Neural cell (in vitro differentiated cells): ENCODE data around the gene APOOL. TPM values are rescaled to one million over a fixed set of nuclear protein-coding genes. Genes with fewer than 3 reads are reported as not detected.

Experiments
- H2AFZ ChIP-seq: fragments of 200-600, 300-800 bp; sonication (generic), shearing (Covaris generic); 2 replicates; pipeline ENCODE4 v1.6.0; 2014; ENCODE audit warnings: low read depth, mild to moderate bottlenecking, antibody characterized with exemption, low read length, moderate library complexity
- H3F3A ChIP-seq: fragments of 200-600 bp; shearing (Covaris generic); 2 replicates; pipeline ENCODE4 v1.6.1; 2016; ENCODE audit warnings: mild to moderate bottlenecking, moderate library complexity, mixed read lengths, antibody characterized with exemption, low read length; ENCODE audit not compliant: insufficient read depth, poor library complexity, severe bottlenecking
- H3K27ac ChIP-seq: fragments of 200-600, 300-800 bp; sonication (generic), shearing (Covaris generic); 2 replicates; pipeline ENCODE4 v1.5.1; 2014; ENCODE audit warnings: mild to moderate bottlenecking, low read length, moderate library complexity
- H3K27me3 ChIP-seq: fragments of 300-800, 200-600 bp; sonication (generic), shearing (Covaris generic); 2 replicates; pipeline ENCODE4 v1.6.0; 2014; ENCODE audit warnings: mild to moderate bottlenecking, low read depth, low read length, moderate library complexity; ENCODE audit not compliant: insufficient read depth
- H3K36me3 ChIP-seq: fragments of 300-800, 200-600 bp; sonication (generic), shearing (Covaris generic); 2 replicates; pipeline ENCODE4 v1.5.1; 2014; ENCODE audit warnings: mild to moderate bottlenecking, antibody characterized with exemption, low read length, moderate library complexity; ENCODE audit not compliant: insufficient read depth
- H3K4me2 ChIP-seq: fragments of 300-800, 200-600 bp; sonication (generic), shearing (Covaris generic); 2 replicates; pipeline ENCODE4 v1.6.0; 2014; ENCODE audit warnings: mild to moderate bottlenecking, low read length
- H3K4me3 ChIP-seq: fragments of 300-800, 200-600 bp; sonication (generic), shearing (Covaris generic); 2 replicates; pipeline ENCODE4 v1.5.1; 2014; ENCODE audit warnings: mild to moderate bottlenecking, low read length, moderate library complexity
- H3K79me2 ChIP-seq: fragments of 200-600 bp; shearing (Covaris generic); replicated peaks from 2 replicates; pipeline ENCODE4 v1.6.0; 2014; ENCODE audit warnings: mild to moderate bottlenecking, low read length, moderate library complexity; ENCODE audit not compliant: insufficient read depth
- H3K9ac ChIP-seq: fragments of 300-800, 200-600 bp; sonication (generic), shearing (Covaris generic); 2 replicates; pipeline ENCODE4 v1.6.1; 2016; ENCODE audit warnings: mild to moderate bottlenecking, low read length, mixed read lengths
- H3K9me2 ChIP-seq: fragments of 200-600 bp; shearing (Covaris generic); 2 replicates; pipeline ENCODE4 v1.6.1; 2016; ENCODE audit warnings: mild to moderate bottlenecking, low read length, mixed read lengths; ENCODE audit not compliant: insufficient read depth
- H3K9me3 ChIP-seq: fragments of 200-600, 300-800 bp; sonication (generic), shearing (Covaris generic); 2 replicates; pipeline ENCODE4 v1.6.1; 2016; ENCODE audit warnings: mild to moderate bottlenecking, mixed run types, low read length, moderate library complexity, mixed read lengths
- H4K20me1 ChIP-seq: fragments of 200-600 bp; shearing (Covaris generic); 2 replicates; pipeline ENCODE4 v1.6.1; 2016; ENCODE audit warnings: mild to moderate bottlenecking, mixed run types; ENCODE audit not compliant: insufficient read depth
- EP300 ChIP-seq: fragments of 450-650 bp; conservative IDR thresholded peaks from 2 replicates; pipeline ENCODE4 v1.6.1; 2014; ENCODE audit warnings: antibody characterized with exemption, mild to moderate bottlenecking, moderate library complexity; ENCODE audit not compliant: poor library complexity, severe bottlenecking
- EZH2 ChIP-seq: fragments of 200-600, 300-800 bp; shearing (Covaris generic), sonication (generic); IDR thresholded peaks from 2 replicates; pipeline ENCODE4 v1.6.1; 2014; ENCODE audit warnings: antibody characterized with exemption, low read length, borderline replicate concordance, mild to moderate bottlenecking; ENCODE audit not compliant: insufficient read depth, poor library complexity, severe bottlenecking
- MXI1 ChIP-seq: fragments of 450-650 bp; conservative IDR thresholded peaks from 2 replicates; pipeline ENCODE4 v1.6.1; 2014; ENCODE audit warnings: antibody characterized with exemption, mild to moderate bottlenecking; ENCODE audit not compliant: poor library complexity, severe bottlenecking
- POLR2AphosphoS5 ChIP-seq: IDR thresholded peaks from 2 replicates; pipeline ENCODE4 v1.6.1; 2012
- RAD21 ChIP-seq: fragments of 450-650 bp; conservative IDR thresholded peaks from 2 replicates; pipeline ENCODE4 v1.6.1; 2014; ENCODE audit warnings: antibody characterized with exemption, mild to moderate bottlenecking, moderate library complexity
- SMC3 ChIP-seq: fragments of 450-650 bp; conservative IDR thresholded peaks from 2 replicates; pipeline ENCODE4 v1.6.1; 2014; ENCODE audit warnings: antibody characterized with exemption, mild to moderate bottlenecking, moderate library complexity; ENCODE audit not compliant: poor library complexity
- TAF1 ChIP-seq: IDR thresholded peaks from 2 replicates; pipeline ENCODE4 v1.6.1; 2012; ENCODE audit warnings: low read depth
- polyA plus RNA-seq: library from polyadenylated mRNA; depleted of rRNA; stranded (reverse); fragments of >200 nt; gene quantifications from 2 replicates; pipeline ENCODE4 v1.2.3, GENCODE V29; 2014
- TF ChIP-seq, protein P1 (sequence below): fragments of 450-650 bp; IDR thresholded peaks from 2 replicates; pipeline ENCODE4 v1.5.1; 2014; ENCODE audit warnings: antibody characterized with exemption, mild to moderate bottlenecking, moderate library complexity; ENCODE audit not compliant: poor library complexity, severe bottlenecking
- TF ChIP-seq, protein P2 (sequence below): IDR thresholded peaks from 2 replicates; pipeline ENCODE4 v1.6.1; 2012; ENCODE audit warnings: borderline replicate concordance

The APOOL gene
- polyA plus RNA-seq, 1 donor from 2014 or later, result 3.6 TPM

DNA sequence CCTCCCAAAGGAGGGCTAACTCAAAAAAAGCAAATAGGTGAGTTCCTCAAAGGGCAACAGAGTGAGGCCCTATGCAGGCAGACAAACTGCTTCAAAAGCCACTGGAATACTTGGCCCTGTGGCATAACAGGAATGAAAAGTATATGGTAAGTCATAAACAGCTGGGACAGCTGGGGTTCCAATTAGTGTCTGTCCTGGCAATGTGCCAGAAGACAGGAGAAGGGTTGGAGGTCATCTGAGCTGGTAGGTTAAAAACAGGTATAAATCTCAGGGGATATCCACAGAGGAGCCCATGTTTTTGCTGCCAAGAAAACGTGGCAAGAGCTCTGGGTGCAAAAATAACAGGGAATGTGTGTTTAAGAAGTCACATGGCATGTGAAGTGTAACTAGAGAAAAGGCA lies 111.6 kb downstream of the APOOL start:
- no peaks in the 10 kb centered on the region for H3F3A ChIP-seq

DNA sequence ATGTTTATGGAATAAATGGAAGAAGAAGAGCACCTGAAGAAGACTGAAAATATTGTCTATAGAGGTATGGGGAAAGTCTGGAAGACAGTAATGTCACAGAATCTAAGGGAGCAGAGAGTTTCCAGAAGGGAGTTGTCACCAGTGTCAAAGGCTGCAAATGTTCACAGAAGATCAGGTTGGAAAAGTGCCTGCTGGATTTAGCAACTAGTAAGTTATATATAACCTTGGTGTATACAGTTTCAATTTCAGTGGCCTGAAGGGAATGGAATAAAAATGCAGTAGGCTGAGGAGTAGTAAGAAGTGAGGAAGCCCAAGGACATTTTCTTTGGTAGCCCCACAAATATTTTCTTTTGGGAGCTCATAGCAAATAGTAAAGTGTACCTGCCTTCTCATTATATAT lies 132.7 kb downstream of the APOOL start:
- no peak overlapping the region for H3K27ac ChIP-seq
- no peaks in the 10 kb centered on the region for H3F3A ChIP-seq
- no peaks in the 10 kb centered on the region for H3K79me2 ChIP-seq
- H3K27me3 ChIP-seq, result no peaks in the 10 kb centered on the region
- H4K20me1 ChIP-seq, result no peaks in the 10 kb centered on the region
- no peaks in the 10 kb centered on the region for H3K9me3 ChIP-seq
- no peaks in the 10 kb centered on the region for H3K9me2 ChIP-seq
- no peak overlapping the region for H3K9ac ChIP-seq
- H2AFZ ChIP-seq, result no peak overlapping the region
- H3K4me3 ChIP-seq, result no peak overlapping the region
- no peaks in the 10 kb centered on the region for H3K36me3 ChIP-seq
- TF ChIP-seq RAD21, result no peak
- no peak for TF ChIP-seq TAF1
- no peak for TF ChIP-seq MXI1
- TF ChIP-seq, protein P1, sequence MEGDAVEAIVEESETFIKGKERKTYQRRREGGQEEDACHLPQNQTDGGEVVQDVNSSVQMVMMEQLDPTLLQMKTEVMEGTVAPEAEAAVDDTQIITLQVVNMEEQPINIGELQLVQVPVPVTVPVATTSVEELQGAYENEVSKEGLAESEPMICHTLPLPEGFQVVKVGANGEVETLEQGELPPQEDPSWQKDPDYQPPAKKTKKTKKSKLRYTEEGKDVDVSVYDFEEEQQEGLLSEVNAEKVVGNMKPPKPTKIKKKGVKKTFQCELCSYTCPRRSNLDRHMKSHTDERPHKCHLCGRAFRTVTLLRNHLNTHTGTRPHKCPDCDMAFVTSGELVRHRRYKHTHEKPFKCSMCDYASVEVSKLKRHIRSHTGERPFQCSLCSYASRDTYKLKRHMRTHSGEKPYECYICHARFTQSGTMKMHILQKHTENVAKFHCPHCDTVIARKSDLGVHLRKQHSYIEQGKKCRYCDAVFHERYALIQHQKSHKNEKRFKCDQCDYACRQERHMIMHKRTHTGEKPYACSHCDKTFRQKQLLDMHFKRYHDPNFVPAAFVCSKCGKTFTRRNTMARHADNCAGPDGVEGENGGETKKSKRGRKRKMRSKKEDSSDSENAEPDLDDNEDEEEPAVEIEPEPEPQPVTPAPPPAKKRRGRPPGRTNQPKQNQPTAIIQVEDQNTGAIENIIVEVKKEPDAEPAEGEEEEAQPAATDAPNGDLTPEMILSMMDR, result no peak
- no peak overlapping the region for H3K4me2 ChIP-seq

More for the DNA sequence above, 111.6 kb downstream of the APOOL start:
- no peak overlapping the region for H2AFZ ChIP-seq
- H3K9me2 ChIP-seq, result no peaks in the 10 kb centered on the region
- H3K9me3 ChIP-seq, result no peaks in the 10 kb centered on the region
- H3K9ac ChIP-seq, result no peak overlapping the region
- H4K20me1 ChIP-seq, result no peaks in the 10 kb centered on the region
- no peak overlapping the region for H3K4me3 ChIP-seq
- no peak overlapping the region for H3K4me2 ChIP-seq
- H3K36me3 ChIP-seq, result no peaks in the 10 kb centered on the region
- no peak for TF ChIP-seq MXI1
- TF ChIP-seq, protein P1, result no peak
- no peak for TF ChIP-seq TAF1
- TF ChIP-seq, protein P2, sequence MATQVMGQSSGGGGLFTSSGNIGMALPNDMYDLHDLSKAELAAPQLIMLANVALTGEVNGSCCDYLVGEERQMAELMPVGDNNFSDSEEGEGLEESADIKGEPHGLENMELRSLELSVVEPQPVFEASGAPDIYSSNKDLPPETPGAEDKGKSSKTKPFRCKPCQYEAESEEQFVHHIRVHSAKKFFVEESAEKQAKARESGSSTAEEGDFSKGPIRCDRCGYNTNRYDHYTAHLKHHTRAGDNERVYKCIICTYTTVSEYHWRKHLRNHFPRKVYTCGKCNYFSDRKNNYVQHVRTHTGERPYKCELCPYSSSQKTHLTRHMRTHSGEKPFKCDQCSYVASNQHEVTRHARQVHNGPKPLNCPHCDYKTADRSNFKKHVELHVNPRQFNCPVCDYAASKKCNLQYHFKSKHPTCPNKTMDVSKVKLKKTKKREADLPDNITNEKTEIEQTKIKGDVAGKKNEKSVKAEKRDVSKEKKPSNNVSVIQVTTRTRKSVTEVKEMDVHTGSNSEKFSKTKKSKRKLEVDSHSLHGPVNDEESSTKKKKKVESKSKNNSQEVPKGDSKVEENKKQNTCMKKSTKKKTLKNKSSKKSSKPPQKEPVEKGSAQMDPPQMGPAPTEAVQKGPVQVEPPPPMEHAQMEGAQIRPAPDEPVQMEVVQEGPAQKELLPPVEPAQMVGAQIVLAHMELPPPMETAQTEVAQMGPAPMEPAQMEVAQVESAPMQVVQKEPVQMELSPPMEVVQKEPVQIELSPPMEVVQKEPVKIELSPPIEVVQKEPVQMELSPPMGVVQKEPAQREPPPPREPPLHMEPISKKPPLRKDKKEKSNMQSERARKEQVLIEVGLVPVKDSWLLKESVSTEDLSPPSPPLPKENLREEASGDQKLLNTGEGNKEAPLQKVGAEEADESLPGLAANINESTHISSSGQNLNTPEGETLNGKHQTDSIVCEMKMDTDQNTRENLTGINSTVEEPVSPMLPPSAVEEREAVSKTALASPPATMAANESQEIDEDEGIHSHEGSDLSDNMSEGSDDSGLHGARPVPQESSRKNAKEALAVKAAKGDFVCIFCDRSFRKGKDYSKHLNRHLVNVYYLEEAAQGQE, result no peak
- H3K27ac ChIP-seq, result no peak overlapping the region
- no peaks in the 10 kb centered on the region for H3K27me3 ChIP-seq
- no peaks in the 10 kb centered on the region for H3K79me2 ChIP-seq

DNA sequence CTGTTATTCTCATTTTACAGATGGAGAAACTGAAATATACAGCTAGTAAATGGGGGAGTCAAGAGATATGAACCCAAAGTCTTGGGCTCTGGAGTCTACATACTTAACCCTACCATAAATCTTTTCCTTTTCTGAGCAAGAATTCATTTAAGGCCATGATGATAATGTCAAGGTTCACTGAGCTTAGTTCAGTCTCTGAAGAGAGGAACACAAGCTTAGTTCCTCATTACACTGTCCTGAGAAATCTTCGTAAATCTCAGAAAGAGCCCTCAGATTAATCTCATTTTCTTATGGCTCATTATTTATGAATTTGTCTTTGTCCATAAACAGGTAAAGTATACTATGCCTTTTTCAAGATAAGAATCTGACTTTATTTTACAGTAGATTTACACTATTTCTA lies 135.7 kb downstream of the APOOL start:
- Histone ChIP-seq H3K27ac (no peak overlapping the region), H3K36me3 (no peaks in the 10 kb centered on the region), H3F3A (no peaks in the 10 kb centered on the region), H2AFZ (no peak overlapping the region), H3K79me2 (no peaks in the 10 kb centered on the region), H4K20me1 (no peaks in the 10 kb centered on the region), H3K9me2 (no peaks in the 10 kb centered on the region), H3K4me3 (no peak overlapping the region), H3K9ac (no peak overlapping the region), H3K4me2 (no peak overlapping the region), H3K27me3 (no peaks in the 10 kb centered on the region), H3K9me3 (no peaks in the 10 kb centered on the region)
- no peak for TF ChIP-seq EP300
- TF ChIP-seq SMC3, result no peak
- TF ChIP-seq EZH2, result no peak
- TF ChIP-seq MXI1, result no peak
- TF ChIP-seq TAF1, result no peak
- TF ChIP-seq RAD21, result no peak
- no peak for TF ChIP-seq POLR2AphosphoS5
- TF ChIP-seq, protein P2, result no peak
